ENCODE measurements around the gene CCNYL1.

CCNYL1 gene

DNA sequence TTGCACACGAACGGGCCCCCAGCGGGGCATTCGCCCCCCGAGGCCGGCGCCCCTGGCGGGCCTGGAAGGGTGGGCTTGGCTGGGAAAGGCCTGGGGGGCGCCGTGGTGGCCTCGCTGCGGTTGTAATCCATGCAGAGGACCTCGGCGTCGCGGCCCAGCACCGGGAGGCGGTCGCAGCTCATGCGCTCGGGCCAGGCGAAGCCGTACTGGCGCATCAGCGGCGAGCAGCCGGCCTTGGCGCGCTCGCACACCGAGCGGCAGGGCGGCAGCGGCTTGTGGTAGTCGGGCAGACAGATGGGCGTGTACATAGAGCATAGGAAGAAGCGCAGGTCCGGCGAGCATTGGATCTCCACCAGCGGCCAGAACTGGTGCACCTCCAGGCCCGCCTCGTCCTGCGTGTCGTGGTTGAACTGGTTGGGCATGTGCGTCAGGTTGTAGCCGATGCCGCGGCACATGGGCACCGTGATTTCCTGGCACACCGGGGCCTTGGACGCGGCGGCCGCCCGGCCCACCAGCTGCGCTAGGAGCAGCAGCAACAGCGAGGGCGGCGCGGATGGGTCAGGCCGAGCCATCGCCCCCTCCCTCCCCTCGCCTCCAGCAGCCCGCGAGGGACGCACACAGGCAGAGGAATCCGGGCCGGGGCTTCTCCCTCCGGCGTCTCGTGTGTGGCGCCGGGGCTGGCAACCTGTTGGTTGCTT, 56.9 kb downstream of the CCNYL1 start:
- DNase-seq, result peak; percentile 47

DNA sequence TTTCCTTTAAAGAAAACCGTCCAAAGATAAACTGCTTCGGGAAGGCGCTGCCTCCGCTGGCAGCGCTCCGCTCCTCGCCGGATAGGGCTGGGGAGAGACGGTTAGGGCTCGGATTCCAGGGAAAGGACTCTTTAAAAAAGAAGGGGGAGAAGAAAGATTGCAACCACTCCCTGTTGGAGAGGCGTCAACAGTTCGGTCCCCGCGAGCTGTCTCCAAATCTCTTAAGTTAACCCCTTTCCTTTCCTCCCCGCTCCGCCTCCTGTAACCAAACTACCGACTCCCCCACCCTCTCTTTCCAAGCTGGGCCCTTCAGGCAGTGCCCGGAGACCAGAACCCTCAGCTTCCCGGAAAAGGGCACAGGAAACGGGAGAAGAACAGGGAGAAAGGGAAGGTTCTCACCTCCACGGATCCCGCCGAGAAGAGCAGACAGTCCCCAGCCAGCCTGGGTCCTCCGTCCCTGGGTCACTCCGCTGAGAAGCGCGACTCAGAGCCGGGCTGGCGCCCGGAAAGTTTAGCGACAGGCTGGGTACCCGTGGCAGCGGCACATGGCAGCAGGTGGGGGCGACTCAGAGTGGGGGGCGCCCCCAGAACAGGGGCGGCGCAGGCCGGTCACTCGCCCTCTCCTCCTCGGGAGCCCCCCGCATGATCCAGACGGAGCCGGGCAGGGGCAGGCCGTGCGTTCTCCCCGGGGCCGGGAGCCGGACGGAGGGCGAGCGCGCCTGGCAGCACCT, 57.6 kb downstream of the CCNYL1 start:
- no peak for DNase-seq

DNA sequence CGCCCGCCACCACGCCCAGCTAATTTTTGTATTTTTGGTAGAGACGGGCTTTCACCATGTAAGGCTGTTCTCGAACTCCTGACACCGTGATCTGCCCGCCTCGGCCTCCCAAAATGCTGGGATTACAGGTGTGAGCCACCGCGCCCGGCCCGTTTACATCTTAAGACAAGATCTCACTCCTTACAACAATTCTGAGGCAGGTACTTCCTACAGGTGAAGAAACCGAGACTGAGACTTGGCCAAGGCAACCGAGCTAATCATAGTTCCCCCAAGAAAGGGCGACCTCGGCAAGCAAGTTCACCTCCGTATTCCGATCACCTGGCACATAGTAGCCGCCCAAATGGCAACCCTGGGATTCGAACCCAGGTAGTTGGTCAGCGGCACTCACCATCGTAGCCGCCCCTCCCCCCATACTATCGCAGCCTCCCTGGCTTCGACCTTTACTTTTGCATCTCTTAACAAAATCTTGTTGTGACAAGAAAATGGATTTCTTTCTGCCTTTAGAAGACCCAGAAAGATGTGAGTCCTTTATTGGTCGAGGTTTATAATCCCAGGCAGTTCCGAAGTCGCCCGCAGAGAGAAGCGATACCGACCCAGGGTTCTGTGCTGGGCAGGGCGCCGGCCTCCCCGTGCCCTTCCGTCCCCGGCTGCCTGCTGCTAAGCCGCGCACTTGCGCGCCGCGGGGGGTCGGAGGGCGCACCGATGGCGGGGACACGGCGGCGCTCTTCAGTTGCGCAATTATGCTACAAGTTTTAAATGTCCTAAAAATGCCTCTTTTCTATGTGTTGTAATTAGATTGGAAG, 59.4 kb downstream of the CCNYL1 start:
- DNase-seq, result no peak

DNA sequence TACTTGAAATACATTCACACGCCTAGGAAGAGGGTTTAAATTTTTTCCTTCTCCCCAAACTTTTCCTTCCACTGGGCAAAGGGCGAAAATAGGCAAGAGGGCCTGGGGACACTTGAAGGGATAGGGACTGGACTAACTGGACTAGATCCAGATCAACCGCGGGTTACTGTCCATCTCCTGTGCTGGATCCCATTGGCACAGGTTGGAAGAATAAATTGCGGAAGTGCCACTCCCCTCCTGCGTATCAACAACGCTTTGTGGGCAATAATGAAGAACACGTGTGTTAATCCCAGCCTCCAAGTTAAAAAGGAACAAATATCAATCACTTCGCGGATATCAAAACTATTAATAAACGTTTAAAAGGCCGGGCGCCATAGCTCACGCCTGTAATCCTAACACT, 60.0 kb downstream of the CCNYL1 start:
- DNase-seq, result no peak

DNA sequence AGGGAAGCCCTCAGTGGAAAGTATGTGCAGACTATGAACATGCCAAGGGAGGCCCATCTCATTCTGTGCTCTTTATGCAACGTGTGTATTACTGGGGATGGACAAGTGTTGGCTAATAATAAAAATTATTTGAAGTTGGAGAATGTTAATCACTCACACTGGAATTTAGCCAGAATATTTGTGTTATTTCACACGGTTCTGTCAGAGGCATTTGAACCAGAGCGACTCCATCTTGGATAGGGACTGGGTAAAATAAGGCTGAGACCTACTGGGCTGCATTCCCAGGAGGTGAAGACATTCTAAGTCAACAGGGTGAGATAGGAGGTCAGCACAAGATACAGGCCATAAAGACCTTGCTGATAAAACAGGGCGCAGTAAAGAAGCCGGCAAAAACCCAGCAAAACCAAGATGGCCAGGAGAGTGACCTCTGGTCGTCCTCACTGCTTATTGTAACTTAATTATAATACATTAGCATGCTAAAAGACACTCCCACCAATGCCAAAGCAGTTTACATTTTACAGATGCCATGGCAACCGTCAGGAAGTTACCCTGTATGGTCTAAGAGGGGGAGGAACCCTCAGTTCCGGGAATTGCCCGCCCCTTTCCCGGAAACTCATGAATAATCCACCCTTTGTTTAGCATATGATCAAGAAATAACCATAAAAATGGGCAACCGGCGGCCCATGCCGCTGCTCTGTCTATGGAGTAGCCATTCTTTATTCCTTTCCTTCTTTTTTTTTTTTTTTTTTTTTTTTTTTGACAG, 60.8 kb downstream of the CCNYL1 start:
- no peak for DNase-seq

DNA sequence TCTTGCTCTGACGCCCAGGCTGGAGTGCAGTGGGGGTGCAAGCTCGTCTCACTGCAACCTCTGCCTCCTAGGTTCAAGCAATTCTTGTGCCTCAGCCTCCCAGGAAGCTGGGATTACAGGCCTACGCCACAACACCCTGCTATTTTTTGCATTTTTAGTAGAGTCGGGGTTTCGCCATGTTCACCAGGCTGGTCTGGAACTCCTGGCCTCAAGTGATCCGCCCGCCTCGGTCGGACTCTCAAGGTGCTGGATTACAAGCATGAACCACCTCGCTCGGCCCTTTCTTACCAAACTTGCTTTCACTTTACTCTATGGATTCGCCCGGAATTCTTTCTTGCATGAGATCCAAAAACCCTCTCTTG, 61.4 kb downstream of the CCNYL1 start:
- no peak for DNase-seq

DNA sequence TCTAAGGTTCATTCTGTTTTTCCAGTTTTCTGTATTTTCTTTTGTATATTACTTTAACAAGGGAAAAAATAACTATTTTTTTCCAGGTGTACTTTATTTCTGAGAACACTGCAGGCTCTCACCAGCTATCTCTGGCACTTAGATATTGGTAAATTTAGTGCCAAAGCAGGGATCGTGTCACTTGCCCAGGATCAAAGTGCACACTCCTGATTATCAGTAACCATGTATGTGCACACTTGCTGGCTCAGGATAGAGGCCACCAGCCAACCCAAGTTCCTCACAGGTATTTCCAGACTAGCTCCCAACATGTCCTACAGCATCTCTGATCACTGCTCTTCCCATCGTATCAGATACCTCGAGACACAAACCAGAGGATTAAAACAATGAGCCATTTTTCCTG, 64.0 kb downstream of the CCNYL1 start:
- DNase-seq, result no peak

DNA sequence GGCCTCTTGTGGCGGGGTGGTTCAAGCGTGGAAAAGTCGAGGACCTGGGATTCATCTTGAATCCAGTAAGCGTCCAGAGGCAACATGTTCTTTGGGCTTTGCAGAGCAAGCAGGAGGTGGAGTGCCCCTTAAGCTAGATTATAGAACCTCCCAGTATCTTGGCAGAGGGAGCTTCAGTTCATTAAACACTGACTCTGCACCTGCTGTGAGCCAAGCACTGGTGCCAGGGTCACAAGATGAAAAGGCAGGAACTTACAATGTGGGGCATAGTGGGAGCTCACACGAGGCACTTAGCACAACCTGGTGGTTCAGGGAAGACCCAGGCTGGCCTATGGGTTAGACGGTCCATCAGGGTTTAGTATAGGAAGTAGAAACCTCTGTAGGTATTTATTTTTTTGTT, 65.7 kb downstream of the CCNYL1 start:
- DNase-seq, result no peak

DNA sequence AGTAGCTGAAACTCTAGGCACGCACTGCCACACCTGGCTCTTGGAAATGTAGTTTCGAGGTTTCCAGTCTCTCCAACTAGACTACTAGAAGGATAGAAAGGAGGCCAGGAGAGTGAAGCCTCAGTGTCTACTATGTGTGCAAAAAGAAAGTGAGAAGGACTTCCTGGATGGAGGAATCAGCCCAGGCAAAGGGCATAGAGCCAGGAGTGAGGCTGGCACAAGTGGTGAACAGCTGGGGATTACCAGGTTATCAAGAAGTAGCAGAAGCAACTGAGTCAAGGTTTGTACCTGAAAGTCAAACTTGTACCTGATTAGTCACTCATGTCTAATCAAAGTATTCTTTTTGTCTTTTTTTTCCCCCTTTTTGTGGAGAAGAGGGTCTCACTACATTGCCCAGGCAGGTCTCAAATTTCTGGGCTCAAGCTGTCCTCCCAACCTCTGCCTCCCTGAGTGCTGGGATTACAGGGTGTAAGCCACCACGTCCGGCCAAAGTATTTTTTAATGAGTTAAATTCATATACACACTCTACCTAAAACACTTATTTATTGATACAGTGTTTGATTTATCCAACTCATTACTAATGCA, 67.0 kb downstream of the CCNYL1 start:
- DNase-seq, result no peak

DNA sequence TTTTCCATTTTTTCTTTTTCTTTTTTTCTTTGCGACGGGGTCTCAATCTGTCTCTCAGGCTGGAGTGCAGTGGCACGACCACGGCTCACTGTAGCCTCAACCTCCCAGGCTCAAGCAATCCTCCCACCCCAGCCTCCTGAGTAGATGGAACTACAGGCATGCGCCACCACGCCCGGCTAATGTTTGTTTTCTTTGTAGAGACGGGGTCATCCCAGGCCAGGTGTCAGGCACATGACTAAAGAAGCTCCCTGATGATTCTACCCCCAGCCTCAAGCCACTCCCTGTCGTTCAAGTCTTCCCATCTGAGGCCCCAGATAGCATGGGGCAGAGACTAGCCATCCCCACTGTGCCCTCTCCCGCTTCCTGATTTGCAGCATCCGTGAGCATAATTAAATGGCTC, 68.1 kb downstream of the CCNYL1 start:
- DNase-seq, result no peak

DNA sequence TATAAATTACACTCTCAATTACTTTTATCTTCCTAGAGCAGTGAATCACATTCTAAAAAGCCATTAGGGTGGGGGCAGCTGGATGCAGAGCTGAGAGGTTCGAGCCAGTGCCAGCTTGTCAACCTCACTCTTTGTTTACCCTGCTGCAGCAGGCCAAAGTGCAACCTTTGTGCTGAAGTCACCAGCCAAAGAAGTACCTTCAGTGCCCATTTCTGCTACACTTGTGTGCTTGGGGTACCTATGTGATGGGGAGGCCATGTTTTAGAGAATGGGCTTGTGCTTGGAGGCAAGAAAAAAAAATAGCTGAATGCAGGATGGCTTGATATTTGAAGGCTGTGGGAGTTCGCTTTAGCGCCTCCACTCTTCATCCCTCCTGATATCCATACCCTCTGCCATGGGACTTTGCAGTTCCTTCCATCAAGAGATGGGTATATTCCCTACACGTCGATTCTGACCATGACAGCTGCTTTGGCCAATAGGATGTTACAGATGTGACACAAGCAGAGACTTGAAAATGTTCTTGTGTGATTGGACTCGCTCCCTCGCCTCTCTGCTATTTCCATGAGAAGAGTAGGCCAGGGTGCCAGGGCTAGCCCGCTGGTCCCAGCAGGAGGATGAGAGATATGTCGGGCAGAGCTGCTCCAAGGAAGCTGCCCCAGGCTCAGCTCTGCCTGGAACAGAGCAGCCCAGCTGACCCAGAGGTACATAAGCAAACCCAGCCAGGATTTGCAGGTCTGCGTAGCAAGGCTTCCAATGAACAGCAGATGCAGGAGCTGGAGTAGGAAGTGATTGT, 71.0 kb downstream of the CCNYL1 start:
- DNase-seq, result peak; percentile 18

DNA sequence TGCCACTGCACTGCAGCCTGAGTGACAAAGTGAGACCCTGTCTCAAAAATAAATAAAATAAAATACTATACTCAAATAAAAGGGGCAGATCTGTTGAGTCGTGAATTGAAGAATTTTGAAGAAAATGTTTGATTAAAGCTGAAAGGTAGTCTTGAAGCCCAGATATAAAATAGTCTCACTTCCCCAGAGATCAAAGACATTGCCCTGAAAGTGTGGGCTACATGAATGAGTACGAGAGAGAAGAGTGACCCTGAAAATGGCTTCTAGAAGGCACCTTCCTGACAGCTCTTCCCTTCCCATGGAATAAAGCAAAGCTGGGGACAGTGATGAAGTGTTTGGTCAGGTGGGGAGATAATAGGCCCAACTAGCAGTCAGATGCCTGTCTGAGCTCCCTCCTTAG, 72.1 kb downstream of the CCNYL1 start:
- DNase-seq, result no peak

DNA sequence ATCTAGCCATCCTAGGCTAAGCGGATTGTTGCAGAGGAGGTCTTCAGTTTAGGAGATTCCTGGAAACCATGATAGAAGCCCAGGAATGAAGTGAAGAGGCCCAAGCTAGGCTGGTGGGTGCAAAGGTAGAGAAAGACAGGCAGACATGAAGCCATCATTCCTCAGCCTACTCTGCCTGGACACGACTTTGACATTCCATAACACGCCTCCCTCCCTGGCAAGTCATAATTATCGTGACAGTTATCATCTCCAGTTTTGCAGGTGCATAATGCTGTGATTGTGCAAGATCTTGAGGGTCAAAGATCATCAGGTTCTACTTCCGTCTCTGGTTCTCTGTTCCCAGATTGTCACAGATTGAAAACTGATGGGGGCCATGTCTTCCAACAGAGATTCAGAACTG, 73.5 kb downstream of the CCNYL1 start:
- DNase-seq, result no peak

DNA sequence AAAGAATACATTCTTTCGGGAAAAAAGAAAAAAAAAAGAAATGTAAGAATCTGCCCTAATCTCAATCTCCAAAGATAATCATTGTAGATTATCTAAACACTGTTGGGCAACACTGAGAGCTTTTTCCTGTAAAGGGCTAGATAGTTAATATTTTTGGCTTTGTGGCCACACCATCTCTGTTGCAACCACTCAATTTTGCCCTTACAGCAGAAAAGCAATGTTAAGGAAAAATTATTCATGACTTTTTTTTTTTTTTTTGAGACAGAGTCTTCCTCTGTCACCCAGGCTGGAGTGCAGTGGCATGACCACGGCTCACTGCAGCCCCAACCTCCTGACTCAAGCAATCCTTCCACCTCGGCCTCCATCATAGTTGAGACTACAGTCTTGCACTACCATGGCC, 75.6 kb downstream of the CCNYL1 start:
- DNase-seq, result no peak

DNA sequence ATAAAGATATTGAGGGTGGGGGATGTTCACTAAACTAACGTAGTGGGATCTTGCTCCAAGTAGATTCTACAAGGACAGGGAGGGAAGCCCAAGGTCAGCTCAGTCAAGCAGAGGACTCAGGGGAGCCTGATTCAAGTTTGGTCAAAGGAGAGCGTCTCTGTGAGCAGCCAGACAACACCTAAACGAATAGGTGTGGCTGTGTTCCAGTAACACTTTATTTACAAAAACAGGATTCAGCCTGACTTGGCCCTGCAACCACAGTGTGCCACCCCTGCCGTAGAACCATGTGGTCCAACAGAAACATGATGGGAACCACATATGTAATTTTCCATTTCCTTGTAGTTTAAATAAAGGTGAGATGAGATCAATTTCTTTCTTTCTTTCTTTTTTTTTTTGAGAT, 76.4 kb downstream of the CCNYL1 start:
- no peak for DNase-seq

DNA sequence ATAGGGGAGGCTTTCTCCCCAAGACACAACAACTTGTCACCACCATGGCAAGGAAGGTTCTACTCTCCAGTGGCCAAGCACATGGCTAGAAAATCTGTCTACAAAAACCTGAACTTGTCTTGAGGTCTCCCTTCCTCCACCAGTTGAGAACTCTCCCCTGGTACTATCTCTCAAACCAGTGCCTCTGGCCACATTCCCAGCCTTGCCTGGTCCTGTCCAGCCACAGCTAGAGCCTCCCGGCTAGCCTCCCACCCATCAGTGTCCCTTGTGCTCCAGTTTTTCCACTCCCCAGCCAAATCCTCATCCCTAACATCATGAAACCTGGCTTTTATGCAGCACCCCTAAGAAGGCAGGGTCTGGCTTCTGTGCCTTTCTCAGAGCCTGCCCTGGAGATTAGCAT, 79.5 kb downstream of the CCNYL1 start:
- no peak for DNase-seq

DNA sequence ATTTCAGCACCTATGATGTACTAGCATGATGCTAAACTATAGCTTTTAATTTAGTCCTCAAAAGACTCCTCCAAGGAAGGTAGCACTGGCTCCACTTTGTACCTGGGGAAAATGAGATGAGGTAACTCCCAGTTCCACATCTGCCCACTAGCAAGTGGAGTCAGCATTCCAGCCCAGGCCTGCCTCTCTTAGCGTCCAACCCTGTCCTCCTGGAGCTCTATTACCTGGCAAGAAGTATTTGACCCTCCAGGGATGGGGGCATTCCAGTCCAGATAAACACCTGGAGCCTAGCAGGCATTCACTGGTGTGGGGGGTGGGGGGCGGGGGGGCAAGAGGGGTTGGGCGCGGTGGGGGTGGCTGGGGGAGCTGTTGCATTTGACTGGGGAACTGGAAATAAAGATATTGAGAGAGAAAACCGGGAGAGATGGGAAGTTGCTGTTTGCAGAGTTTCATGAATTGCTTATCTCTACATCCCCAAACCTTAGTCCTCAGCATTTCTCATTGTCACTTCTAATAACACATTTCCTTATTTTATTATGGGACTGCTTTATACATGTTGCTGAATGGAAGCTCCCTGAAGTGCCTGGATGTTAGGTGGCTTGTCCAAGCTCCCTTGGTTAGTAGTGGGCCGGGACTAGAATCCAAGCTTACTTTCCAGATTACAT, 80.3 kb downstream of the CCNYL1 start:
- DNase-seq, result no peak

DNA sequence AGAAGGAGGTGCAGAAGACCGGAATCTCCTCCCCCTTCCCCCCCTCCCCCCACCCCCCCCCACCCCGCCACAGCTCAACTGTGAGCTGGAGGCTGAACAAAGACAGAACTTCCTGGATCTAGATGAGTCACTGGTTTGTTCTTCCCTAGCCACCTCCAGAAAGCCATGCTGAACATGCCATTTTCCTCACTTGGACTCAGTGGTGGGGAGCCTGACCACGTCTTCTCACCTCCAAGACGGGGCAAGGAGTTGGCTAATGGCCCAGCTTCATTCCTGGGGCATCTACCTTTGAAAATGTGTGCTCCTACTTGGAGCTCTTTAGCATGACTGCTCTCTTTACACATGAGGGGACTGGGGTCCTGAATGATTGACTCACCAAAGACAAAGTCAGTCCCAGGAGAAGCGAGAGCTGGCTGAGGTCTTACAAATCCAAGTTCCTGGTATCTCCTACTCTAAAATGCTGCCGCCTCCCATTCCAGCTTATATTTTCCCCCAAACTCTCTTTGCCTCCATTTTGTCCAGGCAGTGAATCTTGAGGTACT, 80.9 kb downstream of the CCNYL1 start:
- DNase-seq, result peak; percentile 40

DNA sequence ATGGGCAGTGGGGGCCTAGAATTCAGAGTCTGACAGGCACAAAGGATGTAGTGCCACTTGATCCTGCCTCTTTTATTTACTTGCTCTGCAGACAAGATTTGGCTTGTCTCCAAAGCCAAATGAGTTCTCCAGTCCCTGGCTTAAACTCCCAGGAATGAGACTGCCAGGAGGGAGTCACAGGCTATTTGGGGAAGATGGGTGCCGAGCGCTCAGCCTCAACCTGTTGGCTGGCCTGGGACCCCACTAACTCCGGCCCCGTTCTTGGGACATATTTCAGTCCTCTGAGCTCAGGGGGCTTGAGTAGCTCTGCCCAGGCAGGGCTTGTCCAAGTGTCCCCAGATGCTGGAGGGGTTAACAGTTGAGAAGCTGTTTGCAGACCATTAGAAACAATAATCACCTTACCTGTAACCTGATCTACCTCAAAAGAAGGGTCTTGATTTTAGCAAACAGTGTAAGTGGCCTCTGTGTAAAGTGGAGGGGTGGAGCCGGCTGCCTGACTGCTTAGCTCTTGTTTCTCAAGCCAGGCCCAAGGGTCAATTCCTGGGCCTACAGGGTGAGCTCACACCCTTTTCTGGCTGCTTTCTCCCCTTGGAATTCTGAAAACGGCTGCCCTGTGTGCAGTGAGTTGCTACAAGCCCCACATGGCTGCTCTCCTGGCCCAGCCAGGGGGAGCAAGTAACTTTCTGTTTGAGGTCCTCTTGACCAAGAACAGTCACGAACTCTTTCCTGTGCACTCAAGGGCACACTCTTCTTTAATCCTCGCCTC, 85.3 kb downstream of the CCNYL1 start:
- peak; percentile 66 for DNase-seq

DNA sequence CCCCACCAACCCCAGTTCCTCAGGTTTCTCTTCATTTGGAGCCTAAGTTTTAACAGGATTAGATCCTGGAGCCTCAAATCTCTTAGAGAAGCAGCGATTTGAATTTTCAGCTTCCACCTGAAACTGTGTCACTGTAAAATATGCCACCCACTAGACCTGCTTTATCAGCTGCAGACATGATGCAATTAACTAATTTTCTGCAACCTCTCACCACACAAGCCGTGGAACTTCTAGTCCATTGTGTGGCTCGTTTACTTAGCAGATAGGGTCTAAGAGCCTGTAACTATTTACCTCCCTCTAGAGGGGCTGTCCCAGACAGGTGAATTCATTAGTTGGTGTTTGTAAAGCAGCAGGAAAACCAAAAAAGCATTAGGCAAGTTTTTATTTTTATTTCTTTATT, 89.8 kb downstream of the CCNYL1 start:
- DNase-seq, result peak; percentile 30
